K562 (cell line): Measurements from ENCODE around the gene MCTS1. TPM values are rescaled to one million over a fixed set of nuclear protein-coding genes. Genes with fewer than 3 reads are reported as not detected.

Experiments
- ATAC-seq: fragments of 200-7000 bp; cut with Tn5 transposase; 3 replicates; pipeline ENCODE4 v1.9.1; 2020; ENCODE audit warnings: moderate library complexity
- BruUV-seq: library from RNA; stranded (reverse); fragments of 400-500 nt; replicated peaks from 2 replicates; lab custom pipeline; 2021; lab: Mats Ljungman, UMichigan
- CTCF ChIA-PET: fragments of 300-600 bp; formaldehyde crosslinking; extraction: SDS; loops from one replicate; lab custom pipeline; 2021; ENCODE audit warnings: low intra/inter-chr PET ratio; lab: Yijun Ruan, JAX
- POLR2A ChIA-PET: fragments of 300-600, 350-650 bp; sonication (Branson Sonifier 250); formaldehyde crosslinking; extraction: SDS; loops from one replicate; lab custom pipeline; 2021; ENCODE audit warnings: antibody characterized with exemption, inconsistent platforms; lab: Yijun Ruan, JAX
- DNase-seq, 4 experiments: peaks; one replicate each; pipeline versions ENCODE4 v3.0.0 to v3.0.0-alpha.2; 2011 to 2018; ENCODE audit warnings: low spot score in 3 of 4, mixed read lengths in 3 of 4; ENCODE audit errors: extremely low read depth in 1 of 4
- FAIRE-seq: peaks from 2 replicates; lab custom pipeline; 2011; peaks lifted over from hg19 to GRCh38; lab: Jason Lieb, UNC
- H2AFZ ChIP-seq: 2 replicates; pipeline ENCODE4 v1.6.0; 2011; ENCODE audit warnings: low read depth, low read length, control low read depth, inconsistent platforms
- H3K27ac ChIP-seq: fragments of 200-600 bp; 3 replicates; pipeline ENCODE4 v1.8.0; 2011; ENCODE audit warnings: low read depth, mild to moderate bottlenecking, control low read depth, inconsistent platforms, low read length, moderate library complexity, mixed read lengths; ENCODE audit errors: extremely low read depth
- H3K27me3 ChIP-seq, 2 experiments: fragments of 300-600 bp in 1 of 2; 2 replicates in 1 of 2; 3 replicates in 1 of 2; pipeline versions ENCODE4 v1.6.0 to v1.8.0; 2011; ENCODE audit warnings: inconsistent platforms in 2 of 2, low read length in 2 of 2, mild to moderate bottlenecking in 1 of 2, mixed read lengths in 1 of 2, moderate library complexity in 1 of 2; ENCODE audit not compliant: control insufficient read depth in 2 of 2, insufficient read depth in 2 of 2
- H3K36me3 ChIP-seq: fragments of 300-600 bp; 3 replicates; pipeline ENCODE4 v1.8.0; 2011; ENCODE audit warnings: mild to moderate bottlenecking, low read length, inconsistent platforms; ENCODE audit not compliant: control insufficient read depth, insufficient read depth
- H3K4me1 ChIP-seq, 2 experiments: fragments of 200-600 bp in 1 of 2; replicated peaks in 1 of 2; 2 replicates in 1 of 2; 3 replicates in 1 of 2; pipeline versions ENCODE4 v1.5.1 to v1.8.0; 2011; ENCODE audit warnings: inconsistent platforms in 2 of 2, low read length in 2 of 2, mild to moderate bottlenecking in 1 of 2, mixed read lengths in 1 of 2, moderate library complexity in 1 of 2; ENCODE audit not compliant: control insufficient read depth in 2 of 2, insufficient read depth in 2 of 2
- H3K4me2 ChIP-seq: 2 replicates; pipeline ENCODE4 v1.6.1; 2011; ENCODE audit warnings: low read length, control low read depth, inconsistent platforms, mixed read lengths; ENCODE audit not compliant: insufficient read depth
- H3K4me3 ChIP-seq: fragments of 200-600 bp; sonication (generic), shearing (Covaris generic); 2 replicates; pipeline ENCODE4 v1.5.1; 2016; ENCODE audit warnings: control low read depth, inconsistent platforms
- H3K79me2 ChIP-seq: fragments of 200-600 bp; 3 replicates; pipeline ENCODE4 v1.8.0; 2011; ENCODE audit warnings: low read length, inconsistent platforms; ENCODE audit not compliant: control insufficient read depth, insufficient read depth
- H3K9ac ChIP-seq, 2 experiments: 2 replicates each; pipeline versions ENCODE4 v1.6.0 to v1.6.1; 2011; ENCODE audit warnings: low read depth in 2 of 2, low read length in 2 of 2, control low read depth in 1 of 2, inconsistent platforms in 1 of 2, mild to moderate bottlenecking in 1 of 2, mixed read lengths in 1 of 2; ENCODE audit not compliant: insufficient read depth in 1 of 2
- H3K9me1 ChIP-seq: one replicate; pipeline ENCODE4 v1.6.0; 2011; ENCODE audit warnings: inconsistent platforms, mild to moderate bottlenecking, low read length, moderate library complexity; ENCODE audit not compliant: control insufficient read depth, insufficient read depth
- H3K9me3 ChIP-seq: replicated peaks from 2 replicates; pipeline ENCODE4 v1.5.1; 2011; ENCODE audit warnings: low read depth, low read length, inconsistent platforms; ENCODE audit not compliant: control insufficient read depth, insufficient read depth
- H4K20me1 ChIP-seq: replicated peaks from 2 replicates; pipeline ENCODE4 v1.6.1; 2011; ENCODE audit warnings: low read length, inconsistent platforms, mixed read lengths; ENCODE audit not compliant: control insufficient read depth, insufficient read depth
- CLOCK ChIP-seq: fragments of 250-450 bp; sonication (Bioruptor Pico); IDR thresholded peaks from 2 replicates; pipeline ENCODE4 v1.4.0; 2020; ENCODE audit warnings: mild to moderate bottlenecking, moderate library complexity, borderline replicate concordance
- E2F3 ChIP-seq: fragments of 250-450 bp; sonication (Bioruptor Pico); IDR thresholded peaks from 2 replicates; pipeline ENCODE4 v1.4.0; 2020; ENCODE audit warnings: mild to moderate bottlenecking
- KAT8 ChIP-seq: fragments of 450-650 bp; IDR thresholded peaks from 2 replicates; pipeline ENCODE4 v1.6.1; 2016; ENCODE audit warnings: low read depth, mild to moderate bottlenecking
- SIN3B ChIP-seq: fragments of 450-650 bp; IDR thresholded peaks from 2 replicates; pipeline ENCODE4 v1.6.1; 2017; ENCODE audit warnings: low read depth, mild to moderate bottlenecking, moderate library complexity
- TEAD4 ChIP-seq, 2 experiments: sonication (generic) in 1 of 2; formaldehyde crosslinking in 1 of 2; IDR thresholded peaks; 2 replicates each; pipeline versions ENCODE4 v1.6.1 to v1.8.0; 2012 to 2022; ENCODE audit warnings: borderline replicate concordance in 1 of 2, inconsistent platforms in 1 of 2, low read length in 1 of 2, mild to moderate bottlenecking in 1 of 2, missing genetic modification reagents in 1 of 2
- ZBTB17 ChIP-seq: fragments of 450-650 bp; formaldehyde crosslinking; IDR thresholded peaks from 2 replicates; pipeline ENCODE4 v1.4.0; 2020; ENCODE audit warnings: mild to moderate bottlenecking
- ZFX ChIP-seq: sonication (generic); formaldehyde crosslinking; IDR thresholded peaks from 2 replicates; pipeline ENCODE4 v1.8.0; 2022; ENCODE audit warnings: mild to moderate bottlenecking, missing genetic modification reagents, moderate library complexity
- ZNF318 ChIP-seq, 2 experiments: fragments of 450-650 bp; IDR thresholded peaks; 2 replicates each; pipeline ENCODE4 v1.6.1; 2016; ENCODE audit warnings: mild to moderate bottlenecking in 2 of 2, borderline replicate concordance in 1 of 2, low read depth in 1 of 2, moderate library complexity in 1 of 2
- ZNF766 ChIP-seq: fragments of 200-800 bp; sonication (Bioruptor generic); conservative IDR thresholded peaks from 2 replicates; pipeline ENCODE4 v1.6.1; 2016; ENCODE audit warnings: missing genetic modification characterization, missing compliant biosample characterization
- WGBS: fragments of 100-300 bp; shearing (Covaris generic); methylation state at CpG from one replicate; pipeline ENCODE4 v1.1.6; 2016; ENCODE audit warnings: low coverage, mixed read lengths; ENCODE audit not compliant: insufficient coverage; ENCODE audit errors: missing lambda C conversion rate; 5-methylcytosine and 5-hydroxymethylcytosine counted together
- in situ Hi-C: fragments of 300-500 bp; cut with MboI; formaldehyde crosslinking; loops from 4 replicates; pipeline ENCODE4 v1.15.0; 2018; ENCODE audit warnings: inconsistent platforms, mixed read lengths
- intact Hi-C: fragments of 100-400 bp; cut with micrococcal nuclease; formaldehyde crosslinking; loops from 2 replicates; pipeline ENCODE4 v1.14.2; 2022
- polyA plus RNA-seq, 8 experiments: library from polyadenylated mRNA; depleted of rRNA in 4 of 8; stranded (reverse) in 5 of 8; unstranded in 3 of 8; fragments of >200 nt; fragmentation: Nextera tagmentation in 2 of 8; fragmentation: Illumina TruSeq in 1 of 8; extraction: Ambion mirVana in 2 of 8; extraction: Trizol in 1 of 8; gene quantifications; 2 replicates each; pipeline versions ENCODE4 v1.2.1 to v1.2.3, GENCODE V29; 2011 to 2014; ENCODE audit warnings: inconsistent platforms in 1 of 8, missing spikeins in 1 of 8
- total RNA-seq, 7 experiments: library from RNA; depleted of rRNA in 6 of 7; stranded (reverse); fragments of >200 nt in 6 of 7; fragmentation: Illumina TruSeq in 2 of 7; extraction: Trizol in 2 of 7; gene quantifications; 2 replicates each; pipeline versions ENCODE4 v1.2.1 to v1.2.3, GENCODE V29; 2011 to 2021; ENCODE audit warnings: low replicate concordance in 1 of 7
- TF ChIP-seq, protein P1 (sequence below): fragments of 250-450 bp; sonication (Bioruptor Pico); IDR thresholded peaks from 2 replicates; pipeline ENCODE4 v1.4.0; 2020

Gene MCTS1
- total and polyA plus RNA-seq, 9 of the 15 experiments (the other 6 are each of a cell fraction or from before 2014, with no cell fraction given) = 65.3 to 300 (median 152) TPM

- Histone ChIP-seq H3K4me3 (no peak overlapping the region), H2AFZ (no peak overlapping the region), H3K79me2 (peaks cover 14% of the 10 kb centered on the region), H3K9ac (no peak overlapping the region), H3K27me3 (no peaks in the 10 kb centered on the region), H3K27ac (no peak overlapping the region), H3K36me3 (no peaks in the 10 kb centered on the region; the same call in 2 of the 3 replicates), H4K20me1 (no peaks in the 10 kb centered on the region), H3K4me2 (no peak overlapping the region), H3K4me1 (peaks cover 3% of the 10 kb centered on the region in 2 experiments; a peak in 2 of 5 replicates), H3K9me3 (no peaks in the 10 kb centered on the region), H3K9me1 (no peaks in the 10 kb centered on the region)
- DNase-seq (no peak), ATAC-seq (no peak), FAIRE-seq (no peak)
- ChIA-PET POLR2A (no interaction called here), CTCF (no interaction called here)
- in situ Hi-C loops = no loop called here
- no TSS peak for BruUV-seq
- 69% methylated on average over 2 of the region's 2 CpGs for WGBS
- intact Hi-C loops = no loop called here
- TF ChIP-seq KAT8 (no peak), CLOCK (CRISPR knock-in tag) (no peak), ZBTB17 (CRISPR knock-in tag) (no peak), ZNF318 (IDR thresholded peaks at IDR 0.05; ENCODE audit: borderline replicate concordance in 1 of 2, low read depth in 1 of 2) (no peak), E2F3 (no peak), ZNF766 (no peak), SIN3B (no peak), TEAD4 (IDR thresholded peaks at IDR 0.05; ENCODE audit: low read length) (no peak), TEAD4 (CRISPR knock-in tag; IDR thresholded peaks at IDR 0.05; ENCODE audit: borderline replicate concordance) (no peak), ZFX (CRISPR knock-in tag) (no peak)
- TF ChIP-seq, protein P1, sequence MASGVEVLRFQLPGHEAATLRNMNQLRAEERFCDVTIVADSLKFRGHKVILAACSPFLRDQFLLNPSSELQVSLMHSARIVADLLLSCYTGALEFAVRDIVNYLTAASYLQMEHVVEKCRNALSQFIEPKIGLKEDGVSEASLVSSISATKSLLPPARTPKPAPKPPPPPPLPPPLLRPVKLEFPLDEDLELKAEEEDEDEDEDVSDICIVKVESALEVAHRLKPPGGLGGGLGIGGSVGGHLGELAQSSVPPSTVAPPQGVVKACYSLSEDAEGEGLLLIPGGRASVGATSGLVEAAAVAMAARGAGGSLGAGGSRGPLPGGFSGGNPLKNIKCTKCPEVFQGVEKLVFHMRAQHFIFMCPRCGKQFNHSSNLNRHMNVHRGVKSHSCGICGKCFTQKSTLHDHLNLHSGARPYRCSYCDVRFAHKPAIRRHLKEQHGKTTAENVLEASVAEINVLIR = no peak
Observed at GRCh38 chrX:120625371-120625770, 21.5 kb downstream of the MCTS1 start.
